Thyroid gland (tissue), 4 donors: ENCODE results near the gene SMYD4. TPM values are rescaled to one million over a fixed set of nuclear protein-coding genes. Genes with fewer than 3 reads are reported as not detected.

Experiments used
- DNase-seq, 2 donors: peaks; one replicate each; pipeline ENCODE4 v3.0.0-alpha.2; 2019
- H3K27ac ChIP-seq, 3 donors: fragments of 200-600 bp; sonication (generic); 1 replicate in 2 of 3; 2 replicates in 1 of 3; pipeline ENCODE4 v1.5.1; 2016 to 2019; ENCODE audit warnings: mild to moderate bottlenecking in 1 of 3, moderate library complexity in 1 of 3
- H3K27me3 ChIP-seq: fragments of 200-600 bp; sonication (generic); one replicate; pipeline ENCODE4 v1.5.1; 2019
- H3K36me3 ChIP-seq, 2 donors: fragments of 200-600 bp; sonication (generic); one replicate each; pipeline ENCODE4 v1.5.1; 2016 to 2019
- H3K4me1 ChIP-seq, 2 donors: fragments of 200-600 bp; sonication (generic); one replicate each; pipeline ENCODE4 v1.5.1; 2017 to 2019
- H3K4me3 ChIP-seq, 3 donors: fragments of 200-600 bp; sonication (generic); replicated peaks in 1 of 3; 1 replicate in 2 of 3; 2 replicates in 1 of 3; pipeline ENCODE4 v1.5.1; 2016; ENCODE audit warnings: mild to moderate bottlenecking in 1 of 3
- H3K9me3 ChIP-seq: fragments of 200-600 bp; sonication (generic); one replicate; pipeline ENCODE4 v1.5.1; 2017
- POLR2A ChIP-seq, 2 donors: fragments of 450-650 bp; IDR thresholded peaks; one replicate each; pipeline ENCODE4 v1.6.1; 2017; ENCODE audit warnings: antibody characterized with exemption in 2 of 2, mild to moderate bottlenecking in 2 of 2, moderate library complexity in 1 of 2
- WGBS, 2 donors: methylation state at CpG; one replicate each; pipeline ENCODE4 v1.1.5; 2017; 5-methylcytosine and 5-hydroxymethylcytosine counted together
- intact Hi-C: fragments of 100-400 bp; cut with DNase I; formaldehyde crosslinking; loops from one replicate; pipeline ENCODE4 v1.15.1; 2023
- total RNA-seq, 4 donors: library from RNA; depleted of rRNA; stranded (reverse); fragments of >200 nt; gene quantifications; one replicate each; pipeline ENCODE4 v1.2.3, GENCODE V29; 2016
- TF ChIP-seq, protein P1 (sequence below), 6 experiments: fragments of 200-600 bp in 3 of 6; fragments of 450-650 bp in 3 of 6; sonication (generic) in 3 of 6; IDR thresholded peaks; one replicate each; pipeline ENCODE4 v1.5.1; 2016 to 2019; ENCODE audit warnings: antibody characterized with exemption in 6 of 6, mild to moderate bottlenecking in 2 of 6, inconsistent platforms in 1 of 6, moderate library complexity in 1 of 6

The SMYD4 gene
- total RNA-seq, 4 donors from 2014 or later, result 19.3 to 21.9 (median 20.4) TPM

DNA sequence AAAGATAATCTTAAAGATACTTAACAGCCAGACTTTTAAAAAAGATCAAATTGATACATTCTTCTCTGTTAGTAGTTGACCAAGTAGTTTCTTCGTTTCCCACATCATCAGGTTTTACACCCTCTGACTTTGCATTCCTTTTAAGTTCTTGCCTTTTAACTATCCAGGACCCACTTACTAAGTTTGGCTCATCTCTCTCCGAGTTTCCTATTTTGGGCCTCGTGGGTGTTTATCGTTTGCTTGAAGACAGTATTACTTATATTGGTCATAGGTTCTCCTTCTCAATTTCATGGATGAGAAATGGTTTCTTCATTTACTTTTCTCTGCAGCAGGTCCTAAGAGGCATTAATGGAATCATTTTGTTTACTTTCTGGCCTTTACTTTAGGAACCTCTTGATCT is 43.3 kb upstream of the SMYD4 start:
- TF ChIP-seq POLR2A (IDR thresholded peaks at IDR 0.05), result no peak
- TF ChIP-seq, protein P1, sequence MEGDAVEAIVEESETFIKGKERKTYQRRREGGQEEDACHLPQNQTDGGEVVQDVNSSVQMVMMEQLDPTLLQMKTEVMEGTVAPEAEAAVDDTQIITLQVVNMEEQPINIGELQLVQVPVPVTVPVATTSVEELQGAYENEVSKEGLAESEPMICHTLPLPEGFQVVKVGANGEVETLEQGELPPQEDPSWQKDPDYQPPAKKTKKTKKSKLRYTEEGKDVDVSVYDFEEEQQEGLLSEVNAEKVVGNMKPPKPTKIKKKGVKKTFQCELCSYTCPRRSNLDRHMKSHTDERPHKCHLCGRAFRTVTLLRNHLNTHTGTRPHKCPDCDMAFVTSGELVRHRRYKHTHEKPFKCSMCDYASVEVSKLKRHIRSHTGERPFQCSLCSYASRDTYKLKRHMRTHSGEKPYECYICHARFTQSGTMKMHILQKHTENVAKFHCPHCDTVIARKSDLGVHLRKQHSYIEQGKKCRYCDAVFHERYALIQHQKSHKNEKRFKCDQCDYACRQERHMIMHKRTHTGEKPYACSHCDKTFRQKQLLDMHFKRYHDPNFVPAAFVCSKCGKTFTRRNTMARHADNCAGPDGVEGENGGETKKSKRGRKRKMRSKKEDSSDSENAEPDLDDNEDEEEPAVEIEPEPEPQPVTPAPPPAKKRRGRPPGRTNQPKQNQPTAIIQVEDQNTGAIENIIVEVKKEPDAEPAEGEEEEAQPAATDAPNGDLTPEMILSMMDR (IDR thresholded peaks at IDR 0.05), result no peak
- Histone ChIP-seq H3K27me3 (no peaks in the 10 kb centered on the region), H3K36me3 (peaks cover 12 to 34% of the 10 kb centered on the region in 2 donors), H3K9me3 (no peaks in the 10 kb centered on the region), H3K27ac (no peak overlapping the region), H3K4me3 (no peak overlapping the region), H3K4me1 (peaks cover 0 to 3% of the 10 kb centered on the region in 2 donors)
- WGBS, 2 donors, result 85 to 87% methylated on average over 4 of the region's 4 CpGs
- intact Hi-C loops, result no loop called here
- no peak for DNase-seq

- H3K9me3 ChIP-seq, result no peaks in the 10 kb centered on the region
- peaks cover 12 to 31% of the 10 kb centered on the region in 2 donors for H3K36me3 ChIP-seq
- DNase-seq, result no peak
- intact Hi-C loops, result no loop called here
- H3K27ac ChIP-seq, result no peak overlapping the region
- H3K27me3 ChIP-seq, result no peaks in the 10 kb centered on the region
- WGBS, 2 donors, result 93 to 94% methylated on average over 12 of the region's 12 CpGs
- H3K4me1 ChIP-seq, result no peaks in the 10 kb centered on the region
- TF ChIP-seq, protein P1 (IDR thresholded peaks at IDR 0.05), result no peak
- TF ChIP-seq POLR2A (IDR thresholded peaks at IDR 0.05), result no peak
- H3K4me3 ChIP-seq, result no peak overlapping the region
These were observed 42.6 kb upstream of the SMYD4 start for GRCh38 chr17:1872254-1872653.

GRCh38 chr17:1871756-1872155 is 42.1 kb upstream of the SMYD4 start:
- H3K27me3 ChIP-seq, result no peaks in the 10 kb centered on the region
- WGBS, 2 donors, result 80 to 82% methylated on average over 5 of the region's 5 CpGs
- DNase-seq, result no peak
- H3K36me3 ChIP-seq, result peaks cover 12 to 28% of the 10 kb centered on the region in 2 donors
- no peak overlapping the region for H3K4me3 ChIP-seq
- no peak overlapping the region for H3K27ac ChIP-seq
- H3K4me1 ChIP-seq, result no peaks in the 10 kb centered on the region
- TF ChIP-seq, protein P1 (IDR thresholded peaks at IDR 0.05), result no peak
- no peak for TF ChIP-seq POLR2A (IDR thresholded peaks at IDR 0.05)
- no peaks in the 10 kb centered on the region for H3K9me3 ChIP-seq
- intact Hi-C loops, result no loop called here

DNA sequence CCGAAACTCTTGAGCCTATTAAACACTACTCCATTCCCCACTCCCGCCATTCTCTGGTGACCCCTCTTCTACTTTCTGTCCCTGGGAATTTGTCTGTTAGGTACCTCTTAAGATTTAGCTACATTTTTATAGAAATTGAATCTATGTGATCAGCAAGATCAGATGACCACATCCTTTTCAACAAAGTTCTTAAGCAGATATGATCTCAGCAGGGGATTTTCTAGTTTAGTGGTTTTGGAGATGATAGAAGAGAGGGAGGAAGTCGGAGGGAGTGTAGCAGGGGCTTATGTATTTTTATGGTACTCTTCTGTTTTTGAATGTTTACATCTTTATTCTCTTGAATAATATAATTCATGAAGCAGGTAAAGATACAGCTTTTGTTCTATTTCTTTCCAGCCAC is 40.9 kb upstream of the SMYD4 start:
- Histone ChIP-seq H3K36me3 (peaks cover 12 to 26% of the 10 kb centered on the region in 2 donors), H3K27ac (no peak overlapping the region), H3K27me3 (no peaks in the 10 kb centered on the region), H3K4me3 (no peak overlapping the region), H3K4me1 (no peaks in the 10 kb centered on the region), H3K9me3 (no peaks in the 10 kb centered on the region)
- TF ChIP-seq, protein P1 (IDR thresholded peaks at IDR 0.05), result no peak
- no peak for TF ChIP-seq POLR2A (IDR thresholded peaks at IDR 0.05)
- WGBS, 2 donors, result 89 to 93% methylated on average over 3 of the region's 3 CpGs
- intact Hi-C loops, result no loop called here
- no peak for DNase-seq

- peaks cover under 1 to 10% of the 10 kb centered on the region in 2 donors for H3K36me3 ChIP-seq
- H3K4me3 ChIP-seq, result no peak overlapping the region
- intact Hi-C loops, result no loop called here
- H3K27me3 ChIP-seq, result no peaks in the 10 kb centered on the region
- H3K9me3 ChIP-seq, result no peaks in the 10 kb centered on the region
- no peak for DNase-seq
- no peak for TF ChIP-seq POLR2A (IDR thresholded peaks at IDR 0.05)
- TF ChIP-seq, protein P1 (IDR thresholded peaks at IDR 0.05), result no peak
- H3K27ac ChIP-seq, result no peak overlapping the region
- 93 to 96% methylated on average over 8 of the region's 8 CpGs for WGBS, 2 donors
- H3K4me1 ChIP-seq, result no peaks in the 10 kb centered on the region
These were observed 38.4 kb upstream of the SMYD4 start for GRCh38 chr17:1868090-1868489.
